Vagina (tissue), 2 donors: Measurements from ENCODE around the gene RAB11FIP3. TPM values are rescaled to one million over a fixed set of nuclear protein-coding genes. Genes with fewer than 3 reads are reported as not detected.
"Not testable (repeated sequence)": the region's sequence is repeated elsewhere in the genome, so short reads cannot be mapped to it uniquely, and the experiment has no call there.

Source experiments
- DNase-seq, 2 donors: peaks; one replicate each; pipeline ENCODE4 v3.0.0-alpha.2; 2017; ENCODE audit errors: extremely low spot score in 2 of 2
- H3K27ac ChIP-seq: fragments of 200-600 bp; sonication (generic); one replicate; pipeline ENCODE4 v1.5.1; 2019
- H3K27me3 ChIP-seq: fragments of 200-600 bp; sonication (generic); one replicate; pipeline ENCODE4 v1.5.1; 2019
- H3K36me3 ChIP-seq, 2 donors: fragments of 200-600 bp; sonication (generic); one replicate each; pipeline ENCODE4 v1.5.1; 2017 to 2019
- H3K4me1 ChIP-seq: fragments of 200-600 bp; sonication (generic); one replicate; pipeline ENCODE4 v1.5.1; 2019
- H3K4me3 ChIP-seq, 2 donors: fragments of 200-600 bp; sonication (generic); 1 replicate in 1 of 2; 2 replicates in 1 of 2; pipeline ENCODE4 v1.5.1; 2016 to 2019
- H3K9me3 ChIP-seq: fragments of 200-600 bp; sonication (generic); one replicate; pipeline ENCODE4 v1.5.1; 2019
- POLR2A ChIP-seq, 2 donors: fragments of 450-650 bp; IDR thresholded peaks; one replicate each; pipeline ENCODE4 v1.6.1; 2017; ENCODE audit warnings: antibody characterized with exemption in 2 of 2, mild to moderate bottlenecking in 2 of 2, moderate library complexity in 2 of 2
- POLR2AphosphoS5 ChIP-seq, 2 donors: sonication (generic); formaldehyde crosslinking; IDR thresholded peaks; one replicate each; pipeline ENCODE4 v1.9.0; 2017; ENCODE audit warnings: antibody characterized with exemption in 2 of 2, mild to moderate bottlenecking in 2 of 2, low read depth in 1 of 2; ENCODE audit not compliant: insufficient read depth in 1 of 2
- intact Hi-C: fragments of 100-400 bp; cut with DNase I; formaldehyde crosslinking; loops from one replicate; pipeline ENCODE4 v1.15.1; 2023
- total RNA-seq: library from RNA; depleted of rRNA; stranded (reverse); fragments of >200 nt; gene quantifications from one replicate; pipeline ENCODE4 v1.2.3, GENCODE V29; 2016
- TF ChIP-seq, protein P1 (sequence below), 3 experiments: fragments of 450-650 bp in 2 of 3; fragments of 200-600 bp in 1 of 3; sonication (generic) in 1 of 3; IDR thresholded peaks; one replicate each; pipeline ENCODE4 v1.5.1; 2017 to 2019; ENCODE audit warnings: antibody characterized with exemption in 3 of 3, mild to moderate bottlenecking in 2 of 3, moderate library complexity in 2 of 3

The RAB11FIP3 gene
- total RNA-seq, 1 donor from 2014 or later: 36.6 TPM

DNA sequence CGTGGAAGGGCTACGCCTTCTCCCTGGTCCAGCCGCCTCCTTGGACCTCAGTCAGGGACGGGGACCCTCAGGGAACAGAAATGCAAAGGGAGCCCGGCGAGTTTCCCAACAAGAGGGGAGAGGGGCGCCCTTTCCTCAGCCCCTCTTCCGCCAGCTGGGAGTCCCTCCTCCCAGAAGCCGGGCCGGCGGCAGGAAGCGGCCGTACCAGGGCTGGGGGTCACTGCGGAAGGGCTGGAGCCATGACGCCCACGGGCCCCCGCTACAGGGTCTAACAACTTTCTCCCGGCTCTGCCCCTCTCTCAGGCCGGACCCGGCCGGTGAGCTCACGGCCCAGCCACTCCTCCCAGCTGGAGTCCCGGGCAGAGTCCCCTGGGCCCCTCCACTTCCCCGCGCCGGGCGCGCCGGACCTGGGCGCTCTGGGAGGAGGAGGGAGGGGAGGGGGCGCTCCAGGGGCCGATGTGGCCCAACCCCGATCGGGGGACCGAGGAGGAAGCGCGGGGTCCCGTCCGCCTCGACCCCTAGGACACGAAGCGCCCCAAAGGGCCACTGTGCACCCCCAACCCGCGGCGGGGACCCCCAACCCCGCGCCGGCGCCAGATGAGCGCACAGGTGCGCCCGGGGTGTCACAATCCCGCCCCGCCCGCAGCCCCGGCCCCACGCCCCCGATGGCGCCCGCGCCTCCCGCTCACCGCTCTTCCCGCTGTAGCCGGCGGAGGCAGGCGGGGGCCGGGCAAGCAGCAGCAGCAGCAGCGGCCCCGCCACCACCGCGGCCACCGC is 44.2 kb upstream of the RAB11FIP3 start:
- peaks cover 44% of the 10 kb centered on the region for H3K4me1 ChIP-seq
- TF ChIP-seq POLR2A (IDR thresholded peaks at IDR 0.05): no peak
- TF ChIP-seq, protein P1, sequence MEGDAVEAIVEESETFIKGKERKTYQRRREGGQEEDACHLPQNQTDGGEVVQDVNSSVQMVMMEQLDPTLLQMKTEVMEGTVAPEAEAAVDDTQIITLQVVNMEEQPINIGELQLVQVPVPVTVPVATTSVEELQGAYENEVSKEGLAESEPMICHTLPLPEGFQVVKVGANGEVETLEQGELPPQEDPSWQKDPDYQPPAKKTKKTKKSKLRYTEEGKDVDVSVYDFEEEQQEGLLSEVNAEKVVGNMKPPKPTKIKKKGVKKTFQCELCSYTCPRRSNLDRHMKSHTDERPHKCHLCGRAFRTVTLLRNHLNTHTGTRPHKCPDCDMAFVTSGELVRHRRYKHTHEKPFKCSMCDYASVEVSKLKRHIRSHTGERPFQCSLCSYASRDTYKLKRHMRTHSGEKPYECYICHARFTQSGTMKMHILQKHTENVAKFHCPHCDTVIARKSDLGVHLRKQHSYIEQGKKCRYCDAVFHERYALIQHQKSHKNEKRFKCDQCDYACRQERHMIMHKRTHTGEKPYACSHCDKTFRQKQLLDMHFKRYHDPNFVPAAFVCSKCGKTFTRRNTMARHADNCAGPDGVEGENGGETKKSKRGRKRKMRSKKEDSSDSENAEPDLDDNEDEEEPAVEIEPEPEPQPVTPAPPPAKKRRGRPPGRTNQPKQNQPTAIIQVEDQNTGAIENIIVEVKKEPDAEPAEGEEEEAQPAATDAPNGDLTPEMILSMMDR (IDR thresholded peaks at IDR 0.05): no peak
- TF ChIP-seq POLR2AphosphoS5 (IDR thresholded peaks at IDR 0.05; ENCODE audit: insufficient read depth in 1 of 2, low read depth in 1 of 2): no peak
- no peaks in the 10 kb centered on the region for H3K9me3 ChIP-seq
- DNase-seq: no peak
- intact Hi-C loops: loop anchor here (10.0 kb wide), 1 partner anchor 264 kb away; the partner anchor contains the start of genes MCRIP2 and WDR90
- no peaks in the 10 kb centered on the region for H3K27me3 ChIP-seq
- peaks cover 0 to 12% of the 10 kb centered on the region in 2 donors for H3K36me3 ChIP-seq
- H3K27ac ChIP-seq: peak overlapping the region; percentile 64
- peak overlapping the region; percentile 84 to 98 for H3K4me3 ChIP-seq

- H3K27ac ChIP-seq: peak within 1 kb of the TSS; percentile 68
- intact Hi-C loops: loop anchor here (10.0 kb wide), 1 partner anchor 263 kb away; the partner anchor contains the start of genes MCRIP2 and WDR90
- TF ChIP-seq POLR2A (IDR thresholded peaks at IDR 0.05) (peak in 1 of 2 donors; percentile 5), POLR2AphosphoS5 (IDR thresholded peaks at IDR 0.05; ENCODE audit: insufficient read depth in 1 of 2, low read depth in 1 of 2) (no peak)
- no peaks in the 10 kb centered on the region for H3K9me3 ChIP-seq
- H3K36me3 ChIP-seq: peaks cover 0 to 5% of the 10 kb centered on the region in 2 donors
- peak within 1 kb of the TSS; percentile 84 to 98 for H3K4me3 ChIP-seq
- peaks cover 44% of the 10 kb centered on the region for H3K4me1 ChIP-seq
- no peaks in the 10 kb centered on the region for H3K27me3 ChIP-seq
- DNase-seq: no peak
These were observed 43.4 kb upstream of the RAB11FIP3 start, which contains the start of gene PGAP6 for GRCh38 chr16:381789-382717. Gene PGAP6 (minus strand): TSS chr16:381978. CDS start chr16:381821, 157 bp downstream.

DNA sequence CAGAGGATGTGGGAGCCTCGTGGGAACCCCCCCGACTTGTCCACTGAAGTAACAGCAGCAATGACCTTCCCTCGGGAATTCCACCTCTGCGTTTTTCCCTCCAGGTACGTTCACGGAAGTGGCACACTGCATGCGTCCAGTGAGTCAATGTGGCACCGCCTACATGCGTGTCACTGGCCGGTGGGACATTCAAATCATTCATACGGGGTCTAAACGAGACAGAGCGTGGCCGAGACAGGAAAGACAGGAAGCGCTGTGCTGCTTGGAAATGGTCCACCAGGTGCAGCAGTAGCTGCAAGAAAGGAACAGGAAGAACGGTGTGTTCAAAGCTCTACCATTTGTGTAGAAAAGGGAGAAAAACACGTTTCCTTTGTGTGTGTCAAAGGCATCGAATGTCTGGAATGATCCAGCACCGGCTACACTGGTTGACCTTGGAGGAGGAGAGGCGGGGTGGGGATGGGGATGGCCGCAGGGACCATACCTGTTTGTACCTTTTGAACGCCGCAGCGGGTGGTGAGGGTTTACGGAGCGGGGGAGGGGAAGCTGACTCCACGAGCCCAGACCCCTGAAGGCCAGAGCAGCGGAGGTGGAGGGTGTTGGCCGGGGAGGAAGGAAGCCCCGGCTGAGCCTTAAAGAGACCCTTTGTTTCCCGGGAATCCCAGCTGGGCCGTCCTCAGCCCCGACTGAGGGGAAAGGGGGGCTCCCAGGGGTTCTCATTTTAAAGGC is 42.0 kb upstream of the RAB11FIP3 start:
- Histone ChIP-seq H3K4me3 (peak overlapping the region; percentile 66 to 98), H3K27me3 (no peaks in the 10 kb centered on the region), H3K4me1 (peaks cover 44% of the 10 kb centered on the region), H3K9me3 (no peaks in the 10 kb centered on the region), H3K36me3 (no peaks in the 10 kb centered on the region), H3K27ac (peak overlapping the region; percentile 18)
- intact Hi-C loops: loop anchor here (10.0 kb wide), 1 partner anchor 261 kb away; the partner anchor contains the start of genes MCRIP2 and WDR90
- no peak for DNase-seq
- peak; percentile 18 to 31 for TF ChIP-seq POLR2AphosphoS5 (IDR thresholded peaks at IDR 0.05; ENCODE audit: insufficient read depth in 1 of 2, low read depth in 1 of 2)
- TF ChIP-seq, protein P1 (IDR thresholded peaks at IDR 0.05): no peak

GRCh38 chr16:386641-387156 is 38.8 kb upstream of the RAB11FIP3 start:
- H3K27ac ChIP-seq: no peak overlapping the region
- H3K36me3 ChIP-seq: no peaks in the 10 kb centered on the region
- H3K9me3 ChIP-seq: no peaks in the 10 kb centered on the region
- H3K4me3 ChIP-seq: no peak overlapping the region
- intact Hi-C loops: loop anchor here (10.0 kb wide), 1 partner anchor 258 kb away; the partner anchor contains the start of genes MCRIP2 and WDR90
- TF ChIP-seq POLR2AphosphoS5 (IDR thresholded peaks at IDR 0.05; ENCODE audit: insufficient read depth in 1 of 2, low read depth in 1 of 2) (no peak), POLR2A (IDR thresholded peaks at IDR 0.05) (no peak)
- TF ChIP-seq, protein P1 (IDR thresholded peaks at IDR 0.05): no peak
- DNase-seq: no peak
- peaks cover 17% of the 10 kb centered on the region for H3K4me1 ChIP-seq
- no peaks in the 10 kb centered on the region for H3K27me3 ChIP-seq

DNA sequence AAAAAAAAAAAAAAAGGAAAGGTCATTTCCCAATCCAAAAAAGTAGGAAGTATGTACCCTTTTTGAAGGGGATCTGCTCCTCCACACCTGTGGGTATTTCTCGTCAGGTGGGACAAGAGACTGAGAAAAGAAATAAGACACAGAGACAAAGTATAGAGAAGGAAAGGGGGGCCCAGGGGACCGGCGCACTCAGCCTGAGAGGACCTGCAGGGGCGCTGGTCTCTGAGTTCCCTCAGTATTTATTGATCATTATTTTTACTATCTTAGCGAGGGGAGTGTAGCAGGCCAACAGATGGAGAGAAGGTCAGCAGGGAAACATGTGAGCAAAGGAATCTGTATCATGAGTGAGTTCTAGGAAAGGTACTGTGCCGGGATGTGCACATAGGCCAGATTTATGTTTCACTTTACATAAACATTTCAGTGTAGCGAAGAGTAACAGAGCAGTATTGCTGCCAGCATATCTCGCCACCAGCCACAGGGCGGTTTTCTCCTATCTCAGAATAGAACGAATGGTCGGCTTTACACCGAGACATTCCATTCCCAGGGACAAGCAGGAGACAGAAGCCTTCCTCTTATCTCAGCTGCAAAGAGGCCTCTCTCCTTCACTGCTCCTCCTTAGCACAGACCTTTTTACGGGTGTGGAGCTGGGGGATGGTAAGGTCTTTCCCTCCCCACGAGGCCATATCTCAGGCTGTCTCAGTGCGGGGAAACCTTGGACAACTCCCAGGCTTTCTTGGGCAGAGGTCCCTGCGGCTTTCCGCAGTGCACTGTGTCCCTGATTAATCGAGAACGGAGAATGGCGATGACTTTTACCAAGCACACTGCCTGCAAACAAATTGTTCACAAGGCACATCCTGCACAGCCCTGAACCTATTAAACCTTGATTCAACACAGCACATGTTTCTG is 37.4 kb upstream of the RAB11FIP3 start:
- H3K27me3 ChIP-seq, H3K36me3 ChIP-seq, H3K27ac ChIP-seq, H3K9me3 ChIP-seq, DNase-seq: not testable (repeated sequence)
- intact Hi-C loops: loop anchor here (10.0 kb wide), 1 partner anchor 257 kb away; the partner anchor contains the start of genes MCRIP2 and WDR90
- H3K4me1 ChIP-seq: peaks cover 12% of the 10 kb centered on the region
- peak overlapping the region in 1 of 2 donors; percentile 17 for H3K4me3 ChIP-seq
